GM18526 (cell line): ENCODE measurements around the gene CCNY.

Source experiments
- POLR2A ChIP-seq: IDR thresholded peaks from 3 replicates; pipeline ENCODE4 v1.6.1; 2011; ENCODE audit not compliant: insufficient read length; ENCODE audit errors: extremely low read depth

CCNY gene

GRCh38 chr10:35447693-35448407, 111.5 kb downstream of the CCNY start:
- no peak for TF ChIP-seq POLR2A

GRCh38 chr10:35448687-35449662, 112.7 kb downstream of the CCNY start:
- TF ChIP-seq POLR2A, result no peak

GRCh38 chr10:35449944-35450343, 113.6 kb downstream of the CCNY start:
- TF ChIP-seq POLR2A, result no peak

- TF ChIP-seq POLR2A, result no peak
Observed at GRCh38 chr10:35451151-35452016, 115.1 kb downstream of the CCNY start.

- no peak for TF ChIP-seq POLR2A
Observed at GRCh38 chr10:35452171-35452570, 115.9 kb downstream of the CCNY start.

GRCh38 chr10:35452847-35453246, 116.5 kb downstream of the CCNY start:
- no peak for TF ChIP-seq POLR2A

GRCh38 chr10:35453855-35454532, 117.7 kb downstream of the CCNY start:
- TF ChIP-seq POLR2A, result no peak

GRCh38 chr10:35456153-35456720, 119.9 kb downstream of the CCNY start:
- TF ChIP-seq POLR2A, result no peak

GRCh38 chr10:35456784-35457183, 120.5 kb downstream of the CCNY start:
- TF ChIP-seq POLR2A, result no peak

GRCh38 chr10:35458500-35459448, 122.5 kb downstream of the CCNY start:
- no peak for TF ChIP-seq POLR2A

- TF ChIP-seq POLR2A, result no peak
Observed at GRCh38 chr10:35459449-35459847, 123.1 kb downstream of the CCNY start.

GRCh38 chr10:35460852-35461460, 124.6 kb downstream of the CCNY start:
- TF ChIP-seq POLR2A, result no peak

- no peak for TF ChIP-seq POLR2A
Observed at GRCh38 chr10:35462491-35462934, 126.2 kb downstream of the CCNY start.
